H9 (cell line): ENCODE measurements around the gene CD58. TPM values are rescaled to one million over a fixed set of nuclear protein-coding genes. Genes with fewer than 3 reads are reported as not detected.

ENCODE experiments used
- DNase-seq: peaks from one replicate; pipeline ENCODE4 v3.0.0-alpha.2; 2017
- H2AFZ ChIP-seq: one replicate; pipeline ENCODE4 v1.6.1; 2013; ENCODE audit warnings: mild to moderate bottlenecking, low read length, control low read depth, moderate library complexity
- H2AK5ac ChIP-seq: 2 replicates; pipeline ENCODE4 v1.6.1; 2013; ENCODE audit warnings: low read length, control low read depth, mixed read lengths; ENCODE audit not compliant: insufficient read length
- H2BK120ac ChIP-seq: one replicate; pipeline ENCODE4 v1.6.1; 2013; ENCODE audit warnings: low read depth, mild to moderate bottlenecking, low read length, control low read depth, inconsistent platforms; ENCODE audit not compliant: poor library complexity, severe bottlenecking
- H2BK12ac ChIP-seq: 2 replicates; pipeline ENCODE4 v1.6.1; 2013; ENCODE audit warnings: low read length, control low read depth, mixed read lengths, low read depth; ENCODE audit not compliant: insufficient read length
- H2BK15ac ChIP-seq: 2 replicates; pipeline ENCODE4 v1.6.1; 2013; ENCODE audit warnings: low read depth, low read length, control low read depth
- H2BK20ac ChIP-seq: one replicate; pipeline ENCODE4 v1.6.1; 2013; ENCODE audit warnings: low read depth, mild to moderate bottlenecking, low read length, control low read depth, inconsistent platforms; ENCODE audit not compliant: poor library complexity, severe bottlenecking
- H2BK5ac ChIP-seq: 2 replicates; pipeline ENCODE4 v1.6.1; 2013; ENCODE audit warnings: low read length, control low read depth, mixed read lengths; ENCODE audit not compliant: insufficient read length
- H3K14ac ChIP-seq: 2 replicates; pipeline ENCODE4 v1.6.1; 2013; ENCODE audit warnings: low read length, control low read depth; ENCODE audit not compliant: insufficient read depth
- H3K18ac ChIP-seq: 2 replicates; pipeline ENCODE4 v1.6.1; 2013; ENCODE audit warnings: low read depth, mild to moderate bottlenecking, mixed read lengths, low read length, control low read depth; ENCODE audit not compliant: insufficient read length
- H3K23ac ChIP-seq: 2 replicates; pipeline ENCODE4 v1.6.1; 2013; ENCODE audit warnings: low read length, control low read depth, mixed read lengths, low read depth; ENCODE audit not compliant: insufficient read length
- H3K23me2 ChIP-seq: 2 replicates; pipeline ENCODE4 v1.6.1; 2013; ENCODE audit warnings: low read depth, mild to moderate bottlenecking, mixed read lengths, low read length, control low read depth; ENCODE audit not compliant: insufficient read length, poor library complexity, severe bottlenecking
- H3K27ac ChIP-seq: 2 replicates; pipeline ENCODE4 v1.5.1; 2013; ENCODE audit warnings: low read length, control low read depth, mixed read lengths, low read depth; ENCODE audit not compliant: insufficient read length
- H3K27me3 ChIP-seq: 2 replicates; pipeline ENCODE4 v1.6.1; 2013; ENCODE audit warnings: low read length, control low read depth, inconsistent platforms; ENCODE audit not compliant: insufficient read depth
- H3K4ac ChIP-seq: 2 replicates; pipeline ENCODE4 v1.6.1; 2013; ENCODE audit warnings: low read depth, mild to moderate bottlenecking, control low read depth, inconsistent platforms, low read length, moderate library complexity
- H3K4me1 ChIP-seq: 2 replicates; pipeline ENCODE4 v1.6.1; 2013; ENCODE audit warnings: low read length, control low read depth, inconsistent platforms; ENCODE audit not compliant: insufficient read depth
- H3K4me2 ChIP-seq: 2 replicates; pipeline ENCODE4 v1.6.1; 2013; ENCODE audit warnings: low read length, control low read depth, mixed read lengths; ENCODE audit not compliant: insufficient read length, insufficient read depth
- H3K56ac ChIP-seq: 2 replicates; pipeline ENCODE4 v1.6.1; 2013; ENCODE audit warnings: low read depth, mild to moderate bottlenecking, mixed read lengths, low read length, control low read depth; ENCODE audit not compliant: insufficient read length
- H3K79me1 ChIP-seq: 2 replicates; pipeline ENCODE4 v1.6.1; 2013; ENCODE audit warnings: low read depth, mild to moderate bottlenecking, moderate library complexity, low read length, control low read depth, inconsistent platforms; ENCODE audit not compliant: insufficient read depth, poor library complexity, severe bottlenecking
- H3K79me2 ChIP-seq: 2 replicates; pipeline ENCODE4 v1.6.1; 2013; ENCODE audit warnings: low read length, control low read depth, inconsistent platforms; ENCODE audit not compliant: insufficient read depth
- H3K9ac ChIP-seq: 2 replicates; pipeline ENCODE4 v1.6.1; 2013; ENCODE audit warnings: low read length, control low read depth, mixed read lengths; ENCODE audit not compliant: insufficient read length; ENCODE audit errors: extremely low read depth
- H3K9me3 ChIP-seq: one replicate; pipeline ENCODE4 v1.6.1; 2013; ENCODE audit warnings: low read depth, low read length, inconsistent platforms; ENCODE audit not compliant: control insufficient read depth
- H3T11ph ChIP-seq: one replicate; pipeline ENCODE4 v1.6.1; 2013; ENCODE audit warnings: mild to moderate bottlenecking, low read length, control low read depth, inconsistent platforms
- H4K20me1 ChIP-seq: one replicate; pipeline ENCODE4 v1.6.1; 2013; ENCODE audit not compliant: control insufficient read depth, insufficient read length, insufficient read depth
- H4K5ac ChIP-seq: 2 replicates; pipeline ENCODE4 v1.6.1; 2013; ENCODE audit warnings: low read depth, mild to moderate bottlenecking, mixed read lengths, low read length, control low read depth; ENCODE audit not compliant: insufficient read length
- H4K8ac ChIP-seq: replicated peaks from 2 replicates; pipeline ENCODE4 v1.6.1; 2013; ENCODE audit warnings: low read length, control low read depth, mixed read lengths, low read depth; ENCODE audit not compliant: insufficient read length
- H4K91ac ChIP-seq: 2 replicates; pipeline ENCODE4 v1.6.1; 2013; ENCODE audit warnings: low read depth, mild to moderate bottlenecking, moderate library complexity, mixed read lengths, low read length, control low read depth; ENCODE audit not compliant: insufficient read length
- H3K27ac Mint-ChIP-seq, 3 experiments: 2 replicates in 2 of 3; 3 replicates in 1 of 3; pipeline ENCODE4 v1.8.0; 2020 to 2021; ENCODE audit warnings: mixed read lengths in 3 of 3, mild to moderate bottlenecking in 1 of 3, moderate library complexity in 1 of 3
- H3K27me3 Mint-ChIP-seq: 2 replicates; pipeline ENCODE4 v1.8.0; 2021; ENCODE audit warnings: low read depth, mild to moderate bottlenecking, moderate library complexity, mixed read lengths
- H3K36me3 Mint-ChIP-seq, 3 experiments: 2 replicates in 2 of 3; 3 replicates in 1 of 3; pipeline ENCODE4 v1.8.0; 2020 to 2021; ENCODE audit warnings: low read depth in 3 of 3, mixed read lengths in 3 of 3; ENCODE audit not compliant: insufficient read depth in 1 of 3
- H3K4me1 Mint-ChIP-seq, 2 experiments: 2 replicates each; pipeline ENCODE4 v1.8.0; 2020; ENCODE audit warnings: mixed read lengths in 2 of 2
- H3K4me3 Mint-ChIP-seq, 2 experiments: 2 replicates in 1 of 2; 3 replicates in 1 of 2; pipeline ENCODE4 v1.8.0; 2020 to 2021; ENCODE audit warnings: mild to moderate bottlenecking in 2 of 2, mixed read lengths in 2 of 2, moderate library complexity in 1 of 2
- H3K9me3 Mint-ChIP-seq, 2 experiments: 2 replicates in 1 of 2; 3 replicates in 1 of 2; pipeline ENCODE4 v1.8.0; 2020; ENCODE audit warnings: mild to moderate bottlenecking in 2 of 2, mixed read lengths in 2 of 2, moderate library complexity in 1 of 2
- CTCF ChIP-seq: fragments of 200-600 bp; sonication (generic); conservative IDR thresholded peaks from 3 replicates; pipeline ENCODE4 v1.8.0; 2021; ENCODE audit warnings: antibody characterized with exemption, mild to moderate bottlenecking
- WGBS: extraction: QIAGEN DNeasy Blood & Tissue Kit; methylation state at CpG from one replicate; pipeline ENCODE4 v1.1.7; 2013; ENCODE audit warnings: missing lambda C conversion rate, low lambda C conversion rate, mixed read lengths; ENCODE audit not compliant: insufficient read length; ENCODE audit errors: extremely low coverage; 5-methylcytosine and 5-hydroxymethylcytosine counted together
- total RNA-seq: library from RNA; stranded (reverse); gene quantifications from 2 replicates; pipeline ENCODE4 v1.2.1, GENCODE V29; 2021

CD58 gene
- total RNA-seq, 1 experiment from 2014 or later: 4.3 TPM

- H2AFZ ChIP-seq: no peak overlapping the region
- H3K4me1 ChIP-seq: no peaks in the 10 kb centered on the region
- H3K27me3 Mint-ChIP-seq: no peaks in the 10 kb centered on the region
- no peaks in the 10 kb centered on the region for H3K79me1 ChIP-seq
- H3K4ac ChIP-seq: no peak overlapping the region
- H3K14ac ChIP-seq: no peak overlapping the region
- no peaks in the 10 kb centered on the region for H3K36me3 Mint-ChIP-seq
- H3K27ac ChIP-seq: no peak overlapping the region
- H3K27me3 ChIP-seq: no peaks in the 10 kb centered on the region
- no peak overlapping the region for H3K23ac ChIP-seq
- H2BK120ac ChIP-seq: no peak overlapping the region
- H3K9me3 Mint-ChIP-seq: no peaks in the 10 kb centered on the region
- H3K56ac ChIP-seq: no peak overlapping the region
- 0 out of 7 replicates have a peak overlapping the region, but pooled peaks of 1 of the 3 experiments have one; percentile 34 for H3K27ac Mint-ChIP-seq
- H2AK5ac ChIP-seq: no peak overlapping the region
- H2BK12ac ChIP-seq: no peak overlapping the region
- H4K8ac ChIP-seq: no peak overlapping the region
- no peak overlapping the region for H4K5ac ChIP-seq
- TF ChIP-seq CTCF: no peak
- H4K91ac ChIP-seq: no peak overlapping the region
- WGBS: no CpG with 5 or more reads among the region's 7 CpGs
- DNase-seq: no peak
- H3K9ac ChIP-seq: no peak overlapping the region
- H3K4me2 ChIP-seq: no peak overlapping the region
- no peaks in the 10 kb centered on the region for H4K20me1 ChIP-seq
- H3T11ph ChIP-seq: no peak overlapping the region
- H3K79me2 ChIP-seq: no peaks in the 10 kb centered on the region
- H3K9me3 ChIP-seq: no peaks in the 10 kb centered on the region
- no peak overlapping the region for H2BK20ac ChIP-seq
- H3K18ac ChIP-seq: no peak overlapping the region
- no peak overlapping the region for H3K4me3 Mint-ChIP-seq
- no peak overlapping the region for H2BK5ac ChIP-seq
- no peak overlapping the region for H2BK15ac ChIP-seq
- H3K23me2 ChIP-seq: no peaks in the 10 kb centered on the region
- H3K4me1 Mint-ChIP-seq: peaks cover 21 to 26% of the 10 kb centered on the region in 2 experiments
Measured at GRCh38 chr1:116493036-116493435, 77.8 kb downstream of the CD58 start.
